Astrocyte (in vitro differentiated cells and primary cell): Measurements from ENCODE around the gene ROR2. TPM values are rescaled to one million over a fixed set of nuclear protein-coding genes. Genes with fewer than 3 reads are reported as not detected.
A peak's percentile ranks its signal among the peaks of the same experiment; 100 is the strongest.

ENCODE experiments used
- DNase-seq: peaks from one replicate; pipeline ENCODE4 v3.0.0-alpha.2; 2010; ENCODE audit warnings: low read depth
- FAIRE-seq: peaks from 2 replicates; lab custom pipeline; 2011; peaks lifted over from hg19 to GRCh38; lab: Jason Lieb, UNC
- H2AFZ ChIP-seq: 2 replicates; pipeline ENCODE4 v1.6.0; 2012; ENCODE audit warnings: low read depth, low read length, inconsistent platforms
- H3K27ac ChIP-seq: 2 replicates; pipeline ENCODE4 v1.5.1; 2011; ENCODE audit warnings: low read depth, low read length, inconsistent platforms
- H3K27me3 ChIP-seq: 2 replicates; pipeline ENCODE4 v1.6.0; 2011; ENCODE audit warnings: low read length, inconsistent platforms; ENCODE audit not compliant: insufficient read depth
- H3K36me3 ChIP-seq: 2 replicates; pipeline ENCODE4 v1.5.1; 2011; ENCODE audit warnings: low read length, inconsistent platforms; ENCODE audit not compliant: insufficient read depth
- H3K4me1 ChIP-seq: 2 replicates; pipeline ENCODE4 v1.5.1; 2011; ENCODE audit warnings: low read length, inconsistent platforms; ENCODE audit not compliant: insufficient read depth
- H3K4me2 ChIP-seq: 2 replicates; pipeline ENCODE4 v1.6.0; 2012; ENCODE audit warnings: low read length, inconsistent platforms
- H3K4me3 ChIP-seq: 2 replicates; pipeline ENCODE4 v1.5.1; 2011; ENCODE audit warnings: low read depth, mild to moderate bottlenecking, low read length, inconsistent platforms; ENCODE audit not compliant: insufficient read depth
- H3K79me2 ChIP-seq: 2 replicates; pipeline ENCODE4 v1.6.0; 2012; ENCODE audit warnings: mild to moderate bottlenecking, low read length, inconsistent platforms; ENCODE audit not compliant: insufficient read depth
- H3K9ac ChIP-seq: 2 replicates; pipeline ENCODE4 v1.6.0; 2012; ENCODE audit warnings: mild to moderate bottlenecking, low read length, inconsistent platforms
- H3K9me3 ChIP-seq: 2 replicates; pipeline ENCODE4 v1.5.1; 2012; ENCODE audit warnings: low read depth, mild to moderate bottlenecking, low read length, inconsistent platforms; ENCODE audit not compliant: insufficient read depth
- H4K20me1 ChIP-seq: 2 replicates; pipeline ENCODE4 v1.6.0; 2012; ENCODE audit warnings: low read length, inconsistent platforms; ENCODE audit not compliant: insufficient read depth
- H3K27ac Mint-ChIP-seq: one replicate; pipeline ENCODE4 v1.8.0; 2021; ENCODE audit warnings: mild to moderate bottlenecking, mixed read lengths; ENCODE audit not compliant: unreplicated experiment
- H3K27me3 Mint-ChIP-seq: one replicate; pipeline ENCODE4 v1.8.0; 2021; ENCODE audit warnings: low read depth, mixed read lengths; ENCODE audit not compliant: unreplicated experiment
- H3K36me3 Mint-ChIP-seq: one replicate; pipeline ENCODE4 v1.8.0; 2021; ENCODE audit warnings: low read depth, mixed read lengths; ENCODE audit not compliant: unreplicated experiment
- H3K4me1 Mint-ChIP-seq: one replicate; pipeline ENCODE4 v1.8.0; 2021; ENCODE audit warnings: low read depth, mixed read lengths; ENCODE audit not compliant: unreplicated experiment
- H3K4me3 Mint-ChIP-seq: one replicate; pipeline ENCODE4 v1.8.0; 2021; ENCODE audit warnings: mild to moderate bottlenecking, moderate library complexity, mixed read lengths; ENCODE audit not compliant: unreplicated experiment
- H3K9me3 Mint-ChIP-seq: one replicate; pipeline ENCODE4 v1.8.0; 2021; ENCODE audit warnings: mild to moderate bottlenecking, mixed read lengths; ENCODE audit not compliant: unreplicated experiment
- EZH2 ChIP-seq: IDR thresholded peaks from 2 replicates; pipeline ENCODE4 v1.6.1; 2012; ENCODE audit warnings: mild to moderate bottlenecking, low read length, inconsistent platforms; ENCODE audit not compliant: insufficient read depth
- total RNA-seq: library from RNA; stranded (reverse); gene quantifications from 2 replicates; pipeline ENCODE4 v1.2.1, GENCODE V29; 2021
- TF ChIP-seq, protein P1 (sequence below): IDR thresholded peaks from 2 replicates; pipeline ENCODE4 v1.5.1; 2011; ENCODE audit warnings: low read depth, mild to moderate bottlenecking, inconsistent platforms, low read length, moderate library complexity; ENCODE audit not compliant: insufficient read depth

ROR2 gene
- total RNA-seq, 1 donor from 2014 or later = 4.9 TPM

DNA sequence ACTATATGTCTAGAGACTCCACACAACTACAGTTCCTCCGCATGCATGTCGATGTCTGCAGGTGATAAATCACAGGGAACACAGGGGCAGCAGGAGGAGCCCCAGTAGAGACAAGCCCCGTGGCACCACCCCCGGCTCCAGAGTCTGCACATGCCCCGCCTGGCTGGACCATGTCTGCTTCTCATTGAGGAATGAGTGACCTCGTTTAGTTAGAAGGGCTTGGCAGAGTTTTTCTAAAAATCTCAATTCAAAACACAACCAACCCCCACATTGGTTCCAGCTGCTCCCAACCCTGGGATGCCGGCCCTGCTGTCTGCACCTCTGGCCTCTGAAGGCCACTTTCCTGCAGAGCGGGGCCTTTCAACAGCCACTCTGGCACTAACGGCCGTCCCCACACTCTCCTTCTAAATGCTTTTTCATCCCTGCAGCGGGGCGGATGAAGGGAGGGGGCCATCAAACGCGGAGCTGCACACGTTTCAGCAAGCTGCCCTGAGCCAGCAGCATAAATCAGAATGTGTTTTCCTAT lies 106.3 kb downstream of the ROR2 start:
- Histone ChIP-seq H3K4me2 (peak overlapping the region; percentile 44), H3K9ac (no peak overlapping the region), H4K20me1 (no peaks in the 10 kb centered on the region), H3K4me1 (peaks cover 4% of the 10 kb centered on the region), H3K9me3 (no peaks in the 10 kb centered on the region), H3K27ac (no peak overlapping the region), H3K27me3 (peaks cover 12% of the 10 kb centered on the region), H3K4me3 (no peak overlapping the region), H3K36me3 (no peaks in the 10 kb centered on the region), H3K79me2 (no peaks in the 10 kb centered on the region), H2AFZ (peak overlapping the region; percentile 63)
- Mint-ChIP-seq H3K9me3 (no peaks in the 10 kb centered on the region), H3K27me3 (peaks cover 19% of the 10 kb centered on the region), H3K4me1 (peaks cover 17% of the 10 kb centered on the region), H3K4me3 (no peak overlapping the region), H3K36me3 (no peaks in the 10 kb centered on the region), H3K27ac (no peak overlapping the region)
- TF ChIP-seq, protein P1, sequence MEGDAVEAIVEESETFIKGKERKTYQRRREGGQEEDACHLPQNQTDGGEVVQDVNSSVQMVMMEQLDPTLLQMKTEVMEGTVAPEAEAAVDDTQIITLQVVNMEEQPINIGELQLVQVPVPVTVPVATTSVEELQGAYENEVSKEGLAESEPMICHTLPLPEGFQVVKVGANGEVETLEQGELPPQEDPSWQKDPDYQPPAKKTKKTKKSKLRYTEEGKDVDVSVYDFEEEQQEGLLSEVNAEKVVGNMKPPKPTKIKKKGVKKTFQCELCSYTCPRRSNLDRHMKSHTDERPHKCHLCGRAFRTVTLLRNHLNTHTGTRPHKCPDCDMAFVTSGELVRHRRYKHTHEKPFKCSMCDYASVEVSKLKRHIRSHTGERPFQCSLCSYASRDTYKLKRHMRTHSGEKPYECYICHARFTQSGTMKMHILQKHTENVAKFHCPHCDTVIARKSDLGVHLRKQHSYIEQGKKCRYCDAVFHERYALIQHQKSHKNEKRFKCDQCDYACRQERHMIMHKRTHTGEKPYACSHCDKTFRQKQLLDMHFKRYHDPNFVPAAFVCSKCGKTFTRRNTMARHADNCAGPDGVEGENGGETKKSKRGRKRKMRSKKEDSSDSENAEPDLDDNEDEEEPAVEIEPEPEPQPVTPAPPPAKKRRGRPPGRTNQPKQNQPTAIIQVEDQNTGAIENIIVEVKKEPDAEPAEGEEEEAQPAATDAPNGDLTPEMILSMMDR = no peak
- no peak for TF ChIP-seq EZH2
- DNase-seq (no peak), FAIRE-seq (no peak)

DNA sequence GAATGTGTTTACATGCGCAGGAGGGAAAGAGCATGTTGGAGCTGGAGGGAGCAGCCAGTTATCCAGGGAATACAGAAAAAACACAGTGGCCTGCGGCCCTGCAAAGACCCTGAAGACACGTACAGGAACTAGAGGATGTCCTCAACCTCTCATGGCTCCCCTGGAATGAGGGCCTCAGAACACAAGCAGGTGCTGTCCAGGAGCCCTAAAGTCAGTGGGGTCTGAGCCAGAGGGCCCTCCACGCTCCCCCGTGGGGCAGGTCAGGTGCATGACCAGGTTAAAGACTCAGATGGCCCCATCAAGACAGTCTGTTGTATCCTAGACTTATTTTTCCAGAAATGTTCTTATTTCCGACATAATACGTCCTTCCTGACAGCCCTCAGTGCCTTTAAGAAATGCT lies 106.9 kb downstream of the ROR2 start:
- H3K4me1 ChIP-seq = peaks cover 4% of the 10 kb centered on the region
- no peak overlapping the region for H3K4me3 ChIP-seq
- no peak overlapping the region for H3K4me3 Mint-ChIP-seq
- no peak for DNase-seq
- no peak overlapping the region for H3K27ac Mint-ChIP-seq
- FAIRE-seq = no peak
- H3K36me3 Mint-ChIP-seq = no peaks in the 10 kb centered on the region
- TF ChIP-seq, protein P1 = no peak
- TF ChIP-seq EZH2 = no peak
- no peaks in the 10 kb centered on the region for H3K9me3 Mint-ChIP-seq
- H3K4me1 Mint-ChIP-seq = peaks cover 19% of the 10 kb centered on the region
- no peak overlapping the region for H3K4me2 ChIP-seq
- no peak overlapping the region for H3K27ac ChIP-seq
- H3K36me3 ChIP-seq = no peaks in the 10 kb centered on the region
- no peaks in the 10 kb centered on the region for H4K20me1 ChIP-seq
- H3K9ac ChIP-seq = no peak overlapping the region
- H3K79me2 ChIP-seq = no peaks in the 10 kb centered on the region
- peaks cover 19% of the 10 kb centered on the region for H3K27me3 Mint-ChIP-seq
- H2AFZ ChIP-seq = no peak overlapping the region
- H3K9me3 ChIP-seq = no peaks in the 10 kb centered on the region
- peaks cover 15% of the 10 kb centered on the region for H3K27me3 ChIP-seq

DNA sequence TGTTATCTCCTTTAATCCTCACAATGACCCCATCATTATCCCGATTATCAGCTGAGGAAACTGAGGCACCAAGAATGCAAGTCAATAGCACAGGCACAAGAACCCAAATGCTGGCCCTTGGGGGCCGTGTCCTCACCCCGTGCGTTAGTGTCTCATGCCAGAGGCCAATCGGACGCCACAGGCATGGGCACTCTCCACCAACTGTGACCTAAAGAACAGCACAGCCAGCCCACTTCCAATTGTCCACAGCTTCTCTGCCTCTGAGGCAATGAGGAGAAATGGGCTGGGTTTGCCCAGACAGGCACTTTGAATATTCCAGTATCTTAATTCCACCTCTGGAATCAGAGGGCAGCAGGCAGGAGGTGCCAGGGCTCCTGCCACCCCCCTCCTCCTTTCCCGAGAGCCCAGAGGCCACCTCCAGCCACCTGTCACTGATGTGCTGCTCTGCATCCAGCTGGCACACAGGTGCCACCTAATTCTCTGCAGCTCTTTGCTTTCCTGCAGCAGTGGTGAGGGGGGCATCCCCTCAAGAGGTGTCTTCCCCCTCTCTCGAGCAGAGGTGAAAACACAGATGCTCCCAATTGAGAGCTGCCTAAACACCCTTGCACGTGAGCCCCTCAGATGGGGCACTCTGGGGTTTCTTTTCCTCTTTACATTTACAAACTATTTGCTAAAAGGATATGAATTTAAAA lies 107.5 kb downstream of the ROR2 start:
- Histone ChIP-seq H3K36me3 (no peaks in the 10 kb centered on the region), H3K9ac (no peak overlapping the region), H3K4me1 (peaks cover 1% of the 10 kb centered on the region), H4K20me1 (no peaks in the 10 kb centered on the region), H2AFZ (no peak overlapping the region), H3K79me2 (no peaks in the 10 kb centered on the region), H3K27me3 (peaks cover 15% of the 10 kb centered on the region), H3K27ac (no peak overlapping the region), H3K9me3 (no peaks in the 10 kb centered on the region), H3K4me3 (no peak overlapping the region), H3K4me2 (no peak overlapping the region)
- peaks cover 19% of the 10 kb centered on the region for H3K27me3 Mint-ChIP-seq
- no peaks in the 10 kb centered on the region for H3K36me3 Mint-ChIP-seq
- no peak overlapping the region for H3K4me3 Mint-ChIP-seq
- FAIRE-seq (no peak), DNase-seq (no peak)
- TF ChIP-seq, protein P1 = no peak
- TF ChIP-seq EZH2 = no peak
- no peaks in the 10 kb centered on the region for H3K9me3 Mint-ChIP-seq
- no peak overlapping the region for H3K27ac Mint-ChIP-seq
- H3K4me1 Mint-ChIP-seq = peaks cover 15% of the 10 kb centered on the region
